Measurements from ENCODE around the gene NHLH1.
A peak's percentile ranks its signal among the peaks of the same experiment; 100 is the strongest.

Gene NHLH1

GRCh38 chr1:160366731-160367515, at the start of gene NHLH1:
Gene NHLH1, plus strand, starts transcription at chr1:160367071. Its CDS starts 3,661 bp downstream, at chr1:160370732.
- no peaks in the 10 kb centered on the region for H3K9me3 ChIP-seq (ENCODE audit: control insufficient read depth in 1 of 2, low read length in 2 of 2)
- H3K27me3 ChIP-seq (ENCODE audit: control insufficient read depth in 1 of 2, insufficient read depth in 2 of 2, low read length in 2 of 2): no peaks in the 10 kb centered on the region
- no peaks in the 10 kb centered on the region for H3K4me1 ChIP-seq (ENCODE audit: control insufficient read depth in 1 of 2, insufficient read depth in 2 of 2, low read length in 2 of 2)
- H3K4me3 ChIP-seq (ENCODE audit: low read depth in 1 of 2, low read length in 2 of 2): no peak within 1 kb of the TSS
- no peak within 1 kb of the TSS for H3K9ac ChIP-seq (ENCODE audit: low read depth in 1 of 2, low read length in 2 of 2)
- no peak within 1 kb of the TSS for H3K27ac ChIP-seq (ENCODE audit: low read depth, low read length)
- no peaks in the 10 kb centered on the region for H3K36me3 ChIP-seq (ENCODE audit: control insufficient read depth in 1 of 2, insufficient read depth in 2 of 2, low read length in 2 of 2)

GRCh38 chr1:160322831-160323230, 44.0 kb upstream of the NHLH1 start:
- Histone ChIP-seq H3K4me1 (ENCODE audit: control insufficient read depth in 1 of 2, insufficient read depth in 2 of 2, low read length in 2 of 2) (no peaks in the 10 kb centered on the region), H3K27ac (ENCODE audit: low read depth, low read length) (no peak overlapping the region), H3K27me3 (ENCODE audit: control insufficient read depth in 1 of 2, insufficient read depth in 2 of 2, low read length in 2 of 2) (no peaks in the 10 kb centered on the region), H3K9ac (ENCODE audit: low read depth in 1 of 2, low read length in 2 of 2) (no peak overlapping the region), H3K36me3 (ENCODE audit: control insufficient read depth in 1 of 2, insufficient read depth in 2 of 2, low read length in 2 of 2) (peaks cover 25 to 72% of the 10 kb centered on the region in 2 donors), H3K4me3 (ENCODE audit: low read depth in 1 of 2, low read length in 2 of 2) (no peak overlapping the region), H3K9me3 (ENCODE audit: control insufficient read depth in 1 of 2, low read length in 2 of 2) (no peaks in the 10 kb centered on the region)

GRCh38 chr1:160325252-160325651, 41.6 kb upstream of the NHLH1 start:
- no peaks in the 10 kb centered on the region for H3K4me1 ChIP-seq (ENCODE audit: control insufficient read depth in 1 of 2, insufficient read depth in 2 of 2, low read length in 2 of 2)
- H3K36me3 ChIP-seq (ENCODE audit: control insufficient read depth in 1 of 2, insufficient read depth in 2 of 2, low read length in 2 of 2): peaks cover 47 to 86% of the 10 kb centered on the region in 2 donors
- H3K27ac ChIP-seq (ENCODE audit: low read depth, low read length): no peak overlapping the region
- H3K9me3 ChIP-seq (ENCODE audit: control insufficient read depth in 1 of 2, low read length in 2 of 2): no peaks in the 10 kb centered on the region
- no peaks in the 10 kb centered on the region for H3K27me3 ChIP-seq (ENCODE audit: control insufficient read depth in 1 of 2, insufficient read depth in 2 of 2, low read length in 2 of 2)
- H3K4me3 ChIP-seq (ENCODE audit: low read depth in 1 of 2, low read length in 2 of 2): no peak overlapping the region
- H3K9ac ChIP-seq (ENCODE audit: low read depth in 1 of 2, low read length in 2 of 2): no peak overlapping the region

- H3K9me3 ChIP-seq (ENCODE audit: control insufficient read depth in 1 of 2, low read length in 2 of 2): no peaks in the 10 kb centered on the region
- no peaks in the 10 kb centered on the region for H3K27me3 ChIP-seq (ENCODE audit: control insufficient read depth in 1 of 2, insufficient read depth in 2 of 2, low read length in 2 of 2)
- H3K4me1 ChIP-seq (ENCODE audit: control insufficient read depth in 1 of 2, insufficient read depth in 2 of 2, low read length in 2 of 2): no peaks in the 10 kb centered on the region
- no peak overlapping the region for H3K27ac ChIP-seq (ENCODE audit: low read depth, low read length)
- H3K4me3 ChIP-seq (ENCODE audit: low read depth in 1 of 2, low read length in 2 of 2): no peak overlapping the region
- peaks cover 51 to 91% of the 10 kb centered on the region in 2 donors for H3K36me3 ChIP-seq (ENCODE audit: control insufficient read depth in 1 of 2, insufficient read depth in 2 of 2, low read length in 2 of 2)
- no peak overlapping the region for H3K9ac ChIP-seq (ENCODE audit: low read depth in 1 of 2, low read length in 2 of 2)
Observed at GRCh38 chr1:160326418-160326817, 40.5 kb upstream of the NHLH1 start.

- H3K4me1 ChIP-seq (ENCODE audit: control insufficient read depth in 1 of 2, insufficient read depth in 2 of 2, low read length in 2 of 2): no peaks in the 10 kb centered on the region
- H3K36me3 ChIP-seq (ENCODE audit: control insufficient read depth in 1 of 2, insufficient read depth in 2 of 2, low read length in 2 of 2): peaks cover 64 to 90% of the 10 kb centered on the region in 2 donors
- H3K9ac ChIP-seq (ENCODE audit: low read depth in 1 of 2, low read length in 2 of 2): no peak overlapping the region
- no peaks in the 10 kb centered on the region for H3K9me3 ChIP-seq (ENCODE audit: control insufficient read depth in 1 of 2, low read length in 2 of 2)
- no peaks in the 10 kb centered on the region for H3K27me3 ChIP-seq (ENCODE audit: control insufficient read depth in 1 of 2, insufficient read depth in 2 of 2, low read length in 2 of 2)
- no peak overlapping the region for H3K27ac ChIP-seq (ENCODE audit: low read depth, low read length)
- H3K4me3 ChIP-seq (ENCODE audit: low read depth in 1 of 2, low read length in 2 of 2): no peak overlapping the region
Observed at GRCh38 chr1:160328184-160328583, 38.7 kb upstream of the NHLH1 start.

GRCh38 chr1:160330119-160330518, 36.8 kb upstream of the NHLH1 start:
- Histone ChIP-seq H3K9me3 (ENCODE audit: control insufficient read depth in 1 of 2, low read length in 2 of 2) (no peaks in the 10 kb centered on the region), H3K27ac (ENCODE audit: low read depth, low read length) (no peak overlapping the region), H3K9ac (ENCODE audit: low read depth in 1 of 2, low read length in 2 of 2) (no peak overlapping the region), H3K4me3 (ENCODE audit: low read depth in 1 of 2, low read length in 2 of 2) (no peak overlapping the region), H3K4me1 (ENCODE audit: control insufficient read depth in 1 of 2, insufficient read depth in 2 of 2, low read length in 2 of 2) (no peaks in the 10 kb centered on the region), H3K27me3 (ENCODE audit: control insufficient read depth in 1 of 2, insufficient read depth in 2 of 2, low read length in 2 of 2) (no peaks in the 10 kb centered on the region), H3K36me3 (ENCODE audit: control insufficient read depth in 1 of 2, insufficient read depth in 2 of 2, low read length in 2 of 2) (peaks cover 70 to 96% of the 10 kb centered on the region in 2 donors)

- Histone ChIP-seq H3K27me3 (ENCODE audit: control insufficient read depth in 1 of 2, insufficient read depth in 2 of 2, low read length in 2 of 2) (no peaks in the 10 kb centered on the region), H3K4me1 (ENCODE audit: control insufficient read depth in 1 of 2, insufficient read depth in 2 of 2, low read length in 2 of 2) (no peaks in the 10 kb centered on the region), H3K27ac (ENCODE audit: low read depth, low read length) (no peak overlapping the region), H3K9me3 (ENCODE audit: control insufficient read depth in 1 of 2, low read length in 2 of 2) (no peaks in the 10 kb centered on the region), H3K36me3 (ENCODE audit: control insufficient read depth in 1 of 2, insufficient read depth in 2 of 2, low read length in 2 of 2) (peaks cover 57 to 90% of the 10 kb centered on the region in 2 donors), H3K9ac (ENCODE audit: low read depth in 1 of 2, low read length in 2 of 2) (no peak overlapping the region), H3K4me3 (ENCODE audit: low read depth in 1 of 2, low read length in 2 of 2) (no peak overlapping the region)
Observed at GRCh38 chr1:160332516-160332915, 34.4 kb upstream of the NHLH1 start.

- Histone ChIP-seq H3K9ac (ENCODE audit: low read depth in 1 of 2, low read length in 2 of 2) (no peak overlapping the region), H3K4me1 (ENCODE audit: control insufficient read depth in 1 of 2, insufficient read depth in 2 of 2, low read length in 2 of 2) (peaks cover 17 to 18% of the 10 kb centered on the region in 2 donors), H3K27ac (ENCODE audit: low read depth, low read length) (no peak overlapping the region), H3K4me3 (ENCODE audit: low read depth in 1 of 2, low read length in 2 of 2) (no peak overlapping the region), H3K27me3 (ENCODE audit: control insufficient read depth in 1 of 2, insufficient read depth in 2 of 2, low read length in 2 of 2) (no peaks in the 10 kb centered on the region), H3K36me3 (ENCODE audit: control insufficient read depth in 1 of 2, insufficient read depth in 2 of 2, low read length in 2 of 2) (peaks cover 33 to 56% of the 10 kb centered on the region in 2 donors), H3K9me3 (ENCODE audit: control insufficient read depth in 1 of 2, low read length in 2 of 2) (no peaks in the 10 kb centered on the region)
Observed at GRCh38 chr1:160338580-160338979, 28.3 kb upstream of the NHLH1 start.

- Histone ChIP-seq H3K36me3 (ENCODE audit: control insufficient read depth in 1 of 2, insufficient read depth in 2 of 2, low read length in 2 of 2) (peaks cover 20 to 45% of the 10 kb centered on the region in 2 donors), H3K9ac (ENCODE audit: low read depth in 1 of 2, low read length in 2 of 2) (no peak overlapping the region), H3K9me3 (ENCODE audit: control insufficient read depth in 1 of 2, low read length in 2 of 2) (no peaks in the 10 kb centered on the region), H3K27me3 (ENCODE audit: control insufficient read depth in 1 of 2, insufficient read depth in 2 of 2, low read length in 2 of 2) (no peaks in the 10 kb centered on the region), H3K4me1 (ENCODE audit: control insufficient read depth in 1 of 2, insufficient read depth in 2 of 2, low read length in 2 of 2) (peaks cover 27 to 30% of the 10 kb centered on the region in 2 donors), H3K4me3 (ENCODE audit: low read depth in 1 of 2, low read length in 2 of 2) (no peak overlapping the region), H3K27ac (ENCODE audit: low read depth, low read length) (no peak overlapping the region)
Observed at GRCh38 chr1:160340146-160340545, 26.7 kb upstream of the NHLH1 start.

- Histone ChIP-seq H3K27ac (ENCODE audit: low read depth, low read length) (no peak overlapping the region), H3K27me3 (ENCODE audit: control insufficient read depth in 1 of 2, insufficient read depth in 2 of 2, low read length in 2 of 2) (no peaks in the 10 kb centered on the region), H3K36me3 (ENCODE audit: control insufficient read depth in 1 of 2, insufficient read depth in 2 of 2, low read length in 2 of 2) (peaks cover 20 to 45% of the 10 kb centered on the region in 2 donors), H3K9me3 (ENCODE audit: control insufficient read depth in 1 of 2, low read length in 2 of 2) (no peaks in the 10 kb centered on the region), H3K9ac (ENCODE audit: low read depth in 1 of 2, low read length in 2 of 2) (no peak overlapping the region), H3K4me3 (ENCODE audit: low read depth in 1 of 2, low read length in 2 of 2) (peak overlapping the region in 1 of 2 donors; percentile 94), H3K4me1 (ENCODE audit: control insufficient read depth in 1 of 2, insufficient read depth in 2 of 2, low read length in 2 of 2) (peaks cover 28 to 35% of the 10 kb centered on the region in 2 donors)
Observed at GRCh38 chr1:160340866-160341265, 26.0 kb upstream of the NHLH1 start.
